Measurements from ENCODE around the gene ATRIP. TPM values are rescaled to one million over a fixed set of nuclear protein-coding genes. Genes with fewer than 3 reads are reported as not detected.
A peak's percentile ranks its signal among the peaks of the same experiment; 100 is the strongest.
"Not testable (repeated sequence)": the region's sequence is repeated elsewhere in the genome, so short reads cannot be mapped to it uniquely, and the experiment has no call there.

Gene ATRIP
- total RNA-seq, 1 experiment from 2014 or later = 12.6 TPM

GRCh38 chr3:48478626-48479555 is 32.4 kb downstream of the ATRIP start:
- in situ Hi-C loops (cut with HindIII; ENCODE audit: low sequenced_read_pairs) = no loop called here
- no peak for DNase-seq (ENCODE audit: low spot score)

GRCh38 chr3:48480891-48481290 is 34.4 kb downstream of the ATRIP start:
- DNase-seq (ENCODE audit: low spot score); in situ Hi-C loops (cut with HindIII; ENCODE audit: low sequenced_read_pairs): not testable (repeated sequence)

- DNase-seq (ENCODE audit: low spot score); in situ Hi-C loops (cut with HindIII; ENCODE audit: low sequenced_read_pairs): not testable (repeated sequence)
These were observed 36.3 kb downstream of the ATRIP start for GRCh38 chr3:48482822-48483221.

DNA sequence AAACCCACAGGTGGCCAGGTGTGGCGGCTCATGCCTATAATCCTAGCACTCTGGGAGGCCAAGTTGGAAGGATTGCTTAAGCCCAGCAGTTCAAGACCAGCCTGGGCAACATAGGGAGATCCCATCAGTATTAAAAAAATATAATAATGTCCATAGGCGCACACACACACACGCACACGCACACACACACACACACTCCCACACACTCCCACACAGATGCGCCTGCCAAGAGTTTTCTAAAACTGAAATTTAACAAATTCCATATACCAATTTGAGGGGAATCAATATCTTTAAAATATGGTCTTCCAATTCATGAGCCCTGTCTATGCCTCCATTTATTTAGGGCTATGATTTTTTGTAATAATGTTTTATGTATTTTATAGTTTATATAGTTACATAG is 40.4 kb downstream of the ATRIP start:
- no peak for DNase-seq (ENCODE audit: low spot score)
- in situ Hi-C loops (cut with HindIII; ENCODE audit: low sequenced_read_pairs) = no loop called here

DNA sequence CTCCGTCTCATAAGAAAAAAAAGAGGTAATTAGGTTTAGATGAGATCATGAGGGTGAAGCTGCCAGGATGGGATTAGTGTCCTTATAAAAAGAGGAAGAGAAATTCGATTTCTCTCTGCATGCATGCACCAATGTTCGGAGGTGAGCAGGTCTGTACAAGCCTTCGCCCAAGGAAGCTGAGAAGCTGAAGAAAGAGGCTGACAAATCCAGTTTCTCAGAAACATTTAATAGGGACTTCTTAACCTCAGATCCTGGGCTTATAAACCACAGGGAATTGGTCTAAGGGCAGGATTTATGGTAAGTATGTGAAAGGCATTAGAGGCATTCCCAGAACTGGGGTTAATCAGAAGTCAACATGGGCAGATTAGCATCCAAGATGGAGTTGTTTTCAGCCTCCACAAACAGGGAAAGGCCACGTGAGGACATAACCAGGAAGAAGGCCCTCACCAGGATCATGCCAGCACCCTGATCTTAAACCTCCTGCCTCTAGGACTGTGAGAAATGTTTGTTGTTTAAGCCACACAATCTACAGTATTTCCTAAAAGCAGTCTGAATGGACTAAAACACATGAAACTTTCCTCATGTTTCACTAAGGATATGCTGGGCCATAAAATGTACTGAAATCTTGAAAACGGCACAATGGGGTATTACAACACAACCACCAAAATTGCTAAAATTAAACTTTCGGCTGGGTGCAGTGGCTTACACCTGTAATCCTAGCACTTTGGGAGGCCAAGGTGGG is 46.1 kb downstream of the ATRIP start:
- in situ Hi-C loops (cut with HindIII; ENCODE audit: low sequenced_read_pairs) = no loop called here

DNA sequence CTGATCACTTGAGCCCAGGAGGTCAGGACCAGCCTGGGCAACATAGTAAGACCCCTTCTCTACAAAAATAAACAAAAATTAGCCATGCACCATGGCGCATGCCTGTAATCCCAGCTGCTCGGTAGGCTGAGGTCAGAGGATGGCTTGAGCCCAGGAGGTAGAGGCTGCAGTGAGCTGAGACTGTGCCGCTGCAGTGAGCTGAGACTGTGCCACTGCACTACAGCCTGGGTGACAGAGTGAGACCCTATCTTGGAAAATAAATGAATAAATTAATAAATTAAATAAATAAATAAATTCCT is 46.6 kb downstream of the ATRIP start:
- in situ Hi-C loops (cut with HindIII; ENCODE audit: low sequenced_read_pairs) = no loop called here
- no peak for DNase-seq (ENCODE audit: low spot score)

More for the DNA sequence above, 46.1 kb downstream of the ATRIP start:
- no peak for DNase-seq (ENCODE audit: low spot score)

DNA sequence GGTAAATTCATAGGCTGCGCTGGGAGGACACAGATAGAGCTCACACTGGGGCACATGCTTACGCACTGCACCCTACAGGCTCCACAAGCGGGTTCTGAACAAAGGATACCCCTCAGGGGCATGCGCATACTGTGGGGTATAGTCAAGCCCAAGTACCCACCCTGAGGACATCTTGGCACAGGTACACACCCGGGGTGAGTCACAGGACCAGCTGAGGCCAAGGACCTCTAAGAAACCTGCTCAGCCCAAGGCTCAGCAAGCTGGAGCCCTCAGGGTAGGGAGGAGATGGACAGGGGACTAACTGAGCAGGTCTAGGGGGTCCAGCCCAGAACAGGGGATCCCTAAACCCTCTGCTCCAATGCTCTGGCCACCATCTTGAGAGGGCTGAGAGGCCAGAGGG is 54.1 kb downstream of the ATRIP start:
- in situ Hi-C loops (cut with HindIII; ENCODE audit: low sequenced_read_pairs) = no loop called here
- no peak for DNase-seq (ENCODE audit: low spot score)

DNA sequence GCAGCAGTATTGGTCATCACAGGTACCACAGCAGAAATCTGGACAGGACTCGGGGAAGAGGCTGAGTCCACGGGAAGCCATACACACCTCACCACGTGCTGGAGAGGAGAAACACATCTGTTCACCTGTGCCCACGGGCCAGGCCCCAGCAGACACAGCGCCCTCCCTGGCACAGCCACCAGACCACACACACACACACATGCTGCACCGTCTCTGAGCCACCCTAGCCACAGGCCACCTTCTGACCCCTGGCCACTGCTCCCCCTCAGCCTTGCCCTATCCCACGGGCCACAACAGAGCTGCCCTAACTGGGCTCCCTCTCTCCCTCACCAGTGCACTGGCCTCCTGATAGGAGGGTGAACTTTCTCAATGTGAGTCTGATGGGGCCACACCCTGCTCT is 54.7 kb downstream of the ATRIP start:
- in situ Hi-C loops (cut with HindIII; ENCODE audit: low sequenced_read_pairs) = no loop called here
- DNase-seq (ENCODE audit: low spot score) = no peak

DNA sequence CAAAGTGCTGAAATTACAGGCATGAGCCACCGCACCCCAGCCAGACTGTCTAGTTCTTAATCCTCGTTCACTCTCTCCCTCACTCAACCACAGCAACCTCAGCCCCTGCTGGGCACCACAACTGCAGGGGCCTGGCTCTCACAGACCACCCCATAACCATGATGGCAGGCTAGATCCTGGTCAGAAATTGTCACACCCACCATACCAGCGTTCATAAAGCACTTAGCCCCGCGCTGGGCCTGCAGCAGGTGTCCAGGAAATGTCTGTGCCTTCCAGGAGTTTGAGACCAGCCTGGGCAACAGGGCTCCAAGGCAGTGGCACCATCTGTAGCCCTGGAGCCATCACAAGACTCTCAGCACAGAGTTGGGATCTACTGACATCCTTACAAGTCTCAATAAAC is 55.6 kb downstream of the ATRIP start:
- in situ Hi-C loops (cut with HindIII; ENCODE audit: low sequenced_read_pairs) = no loop called here
- DNase-seq (ENCODE audit: low spot score) = no peak

DNA sequence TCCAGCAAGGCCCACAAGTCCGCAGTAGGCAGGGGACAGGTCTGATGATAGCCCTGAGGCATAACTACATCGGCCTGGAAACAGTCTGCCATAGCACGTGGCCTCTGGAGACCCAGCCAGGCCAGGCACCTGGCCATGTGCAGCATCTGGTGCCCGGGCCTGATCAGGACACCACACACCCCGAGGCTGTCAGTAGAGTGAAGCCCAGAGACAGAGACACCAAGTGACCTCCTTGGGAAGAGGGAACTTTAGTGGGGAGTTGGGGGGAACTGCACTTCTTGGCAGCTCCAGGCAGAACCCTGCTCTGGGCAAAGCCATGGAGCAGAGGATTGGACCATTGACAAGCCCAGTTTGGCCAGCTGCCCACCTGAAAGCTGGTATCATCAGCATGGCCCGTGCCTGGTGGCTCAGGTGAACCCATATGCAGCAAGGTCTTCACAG is 56.2 kb downstream of the ATRIP start:
- peak; percentile 83 for DNase-seq (ENCODE audit: low spot score)
- in situ Hi-C loops (cut with HindIII; ENCODE audit: low sequenced_read_pairs) = no loop called here

GRCh38 chr3:48503401-48504050 is 57.0 kb downstream of the ATRIP start:
- DNase-seq (ENCODE audit: low spot score) = no peak
- in situ Hi-C loops (cut with HindIII; ENCODE audit: low sequenced_read_pairs) = no loop called here

DNA sequence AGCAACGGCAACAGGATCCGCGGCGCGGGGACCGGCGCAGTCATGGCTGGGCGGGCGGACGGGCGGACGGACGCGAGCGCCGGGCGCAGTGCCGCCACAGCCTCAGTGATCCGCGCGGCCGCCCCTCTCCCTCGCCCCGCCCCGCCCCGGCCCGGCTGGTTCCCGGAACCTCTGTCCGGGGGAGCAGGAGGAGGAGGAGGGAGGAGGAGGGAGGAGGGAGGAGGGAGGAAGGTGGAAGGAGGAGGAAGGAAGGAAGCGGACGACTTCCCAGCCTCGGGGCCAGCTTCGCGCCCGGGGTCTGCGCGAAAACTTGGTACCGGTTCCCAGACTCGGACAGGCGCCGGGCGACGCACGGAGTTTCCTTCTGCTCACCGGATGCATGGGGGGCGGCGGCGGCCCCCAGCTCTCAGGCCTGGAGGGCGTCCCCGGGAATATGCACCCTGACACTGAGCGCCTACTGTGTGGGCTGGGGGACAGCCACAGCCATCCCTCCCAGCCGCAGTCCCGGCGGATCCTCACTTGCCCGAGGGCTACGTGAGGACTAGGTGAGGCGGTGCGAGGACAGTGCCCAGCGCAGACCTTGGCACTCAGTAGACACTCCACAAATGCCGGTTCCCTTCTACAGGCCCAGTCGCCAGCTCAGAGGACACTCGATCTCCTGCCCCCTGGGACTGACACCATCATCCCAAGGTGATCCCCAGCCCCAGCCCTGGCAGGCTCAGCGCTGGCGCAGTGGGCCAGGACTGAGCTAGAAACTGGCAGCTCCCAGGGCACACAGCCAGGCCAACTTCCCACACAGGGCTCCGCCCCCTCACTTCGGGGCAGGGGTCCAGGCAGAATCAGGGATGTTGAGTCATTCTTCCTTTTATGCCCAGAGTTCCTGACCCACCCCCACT is 57.8 kb downstream of the ATRIP start, which contains the start of gene SHISA5:
SHISA5 (minus strand) TSS at position 124 of the 896 bp plus-strand sequence; CDS start at position 44, 80 bp downstream.
- in situ Hi-C loops (cut with HindIII; ENCODE audit: low sequenced_read_pairs) = no loop called here

DNA sequence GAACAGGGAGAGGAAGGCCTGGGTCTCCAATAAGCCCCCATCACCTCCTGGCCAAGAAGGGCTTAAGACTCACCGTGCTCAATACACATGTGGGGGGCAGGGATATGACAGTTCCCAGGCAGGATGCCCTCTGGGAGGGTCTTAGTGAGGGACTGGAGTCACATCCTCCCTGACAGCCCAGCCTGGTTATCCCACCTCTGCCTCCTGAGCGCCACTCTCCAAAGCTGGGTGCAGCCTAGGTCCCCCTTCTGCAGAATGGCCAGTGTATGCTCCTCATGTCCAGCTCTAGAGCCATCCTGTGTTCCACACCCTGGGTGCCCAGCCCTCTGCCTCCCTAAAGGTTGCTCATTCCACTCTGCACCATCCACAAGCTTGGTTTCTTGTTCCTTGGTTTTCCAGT is 58.6 kb downstream of the ATRIP start:
- DNase-seq (ENCODE audit: low spot score) = no peak
- in situ Hi-C loops (cut with HindIII; ENCODE audit: low sequenced_read_pairs) = no loop called here

More for the DNA sequence above, 57.8 kb downstream of the ATRIP start, which contains the start of gene SHISA5:
- DNase-seq (ENCODE audit: low spot score) = peak; percentile 32

- DNase-seq (ENCODE audit: low spot score) = no peak
- in situ Hi-C loops (cut with HindIII; ENCODE audit: low sequenced_read_pairs) = no loop called here
These were observed 59.5 kb downstream of the ATRIP start for GRCh38 chr3:48505968-48506504.

GRCh38 chr3:48507256-48508061 is 60.9 kb downstream of the ATRIP start:
- peak; percentile 61 for DNase-seq (ENCODE audit: low spot score)
- in situ Hi-C loops (cut with HindIII; ENCODE audit: low sequenced_read_pairs) = no loop called here

- in situ Hi-C loops (cut with HindIII; ENCODE audit: low sequenced_read_pairs) = no loop called here
- DNase-seq (ENCODE audit: low spot score) = no peak
These were observed 65.0 kb downstream of the ATRIP start for GRCh38 chr3:48511551-48511950.

DNA sequence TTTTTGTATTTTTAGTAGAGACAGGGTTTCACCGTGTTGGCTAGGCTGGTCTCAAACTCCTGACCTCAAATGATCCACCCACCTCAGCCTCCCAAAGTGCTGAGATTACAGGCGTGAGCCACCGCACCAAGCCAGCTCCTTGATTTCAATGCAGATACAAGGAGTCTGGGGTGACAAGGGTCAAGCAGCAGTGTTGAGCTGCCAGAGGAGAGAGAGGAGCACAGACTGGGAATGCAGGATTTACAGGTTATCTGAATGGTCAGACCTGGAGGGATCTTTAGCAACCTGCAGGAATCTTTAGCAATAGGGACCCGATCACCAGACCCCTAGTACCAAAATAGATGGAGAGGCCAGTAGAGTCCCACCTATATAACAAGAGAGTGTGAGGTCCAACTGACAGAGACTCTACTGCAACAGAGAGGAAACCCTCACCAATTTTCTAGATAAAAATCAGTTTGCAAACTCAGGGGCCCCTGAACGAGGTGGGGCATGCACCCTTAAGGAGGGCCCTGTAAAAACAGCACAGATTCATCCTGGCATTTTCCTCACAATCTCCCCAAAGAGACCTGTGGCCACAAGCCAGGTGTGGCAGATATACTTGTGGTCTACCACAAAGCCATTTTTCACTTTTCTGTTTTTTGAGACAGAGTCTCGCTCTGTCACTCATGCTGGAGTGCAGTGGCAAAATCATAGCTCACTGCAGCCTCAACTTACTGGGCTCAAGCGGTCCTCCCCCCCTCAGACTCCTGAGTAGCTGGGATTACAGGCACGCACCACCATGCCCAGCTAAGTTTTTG is 68.1 kb downstream of the ATRIP start:
- in situ Hi-C loops (cut with HindIII; ENCODE audit: low sequenced_read_pairs) = no loop called here
- no peak for DNase-seq (ENCODE audit: low spot score)
